Measurements from ENCODE around the gene TNFRSF14. TPM values are rescaled to one million over a fixed set of nuclear protein-coding genes. Genes with fewer than 3 reads are reported as not detected.

Gene TNFRSF14
- total RNA-seq, 3 donors from 2014 or later, result 55.8 to 75.8 (median 67.8) TPM

- no peak for TF ChIP-seq POLR2A (IDR thresholded peaks at IDR 0.05)
- no peak for TF ChIP-seq POLR2AphosphoS5 (IDR thresholded peaks at IDR 0.05)
- no peak for TF ChIP-seq CTCF (IDR thresholded peaks at IDR 0.05)
- no peak for DNase-seq (ENCODE audit: low spot score in 2 of 2)
- Histone ChIP-seq H3K9me3 (no peaks in the 10 kb centered on the region), H3K4me3 (no peak overlapping the region), H3K4me1 (peaks cover 17 to 25% of the 10 kb centered on the region in 2 donors), H3K27me3 (peaks cover 0 to 58% of the 10 kb centered on the region in 2 donors), H3K27ac (no peak overlapping the region), H3K36me3 (no peaks in the 10 kb centered on the region)
- intact Hi-C loops (cut with DNase I; ENCODE audit: low total_unique reads), result no loop called here
Observed at GRCh38 chr1:2534315-2534686, 21.9 kb upstream of the TNFRSF14 start.

- Histone ChIP-seq H3K9me3 (no peaks in the 10 kb centered on the region), H3K36me3 (no peaks in the 10 kb centered on the region), H3K4me3 (no peak overlapping the region), H3K27ac (no peak overlapping the region), H3K27me3 (peaks cover 0 to 58% of the 10 kb centered on the region in 2 donors), H3K4me1 (peaks cover 17 to 21% of the 10 kb centered on the region in 2 donors)
- DNase-seq (ENCODE audit: low spot score in 2 of 2), result peak in 1 of 2 donors; percentile 33
- TF ChIP-seq CTCF (IDR thresholded peaks at IDR 0.05) (no peak), POLR2A (IDR thresholded peaks at IDR 0.05) (no peak), POLR2AphosphoS5 (IDR thresholded peaks at IDR 0.05) (no peak)
- intact Hi-C loops (cut with DNase I; ENCODE audit: low total_unique reads), result no loop called here
Observed at GRCh38 chr1:2534687-2535441, 21.3 kb upstream of the TNFRSF14 start.

GRCh38 chr1:2535455-2535854, 20.7 kb upstream of the TNFRSF14 start:
- Histone ChIP-seq H3K4me3 (no peak overlapping the region), H3K36me3 (no peaks in the 10 kb centered on the region), H3K9me3 (no peaks in the 10 kb centered on the region), H3K4me1 (peaks cover 13 to 15% of the 10 kb centered on the region in 2 donors), H3K27ac (no peak overlapping the region), H3K27me3 (peaks cover 4 to 59% of the 10 kb centered on the region in 2 donors)
- TF ChIP-seq CTCF (IDR thresholded peaks at IDR 0.05) (no peak), POLR2AphosphoS5 (IDR thresholded peaks at IDR 0.05) (no peak), POLR2A (IDR thresholded peaks at IDR 0.05) (no peak)
- no peak for DNase-seq (ENCODE audit: low spot score in 2 of 2)
- intact Hi-C loops (cut with DNase I; ENCODE audit: low total_unique reads), result no loop called here

GRCh38 chr1:2535981-2536380, 20.2 kb upstream of the TNFRSF14 start:
- peaks cover 5 to 59% of the 10 kb centered on the region in 2 donors for H3K27me3 ChIP-seq

GRCh38 chr1:2537784-2538115, 18.4 kb upstream of the TNFRSF14 start:
- Histone ChIP-seq H3K4me3 (no peak overlapping the region), H3K4me1 (peaks cover 1 to 2% of the 10 kb centered on the region in 2 donors), H3K36me3 (no peaks in the 10 kb centered on the region), H3K27me3 (peaks cover 5 to 46% of the 10 kb centered on the region in 2 donors), H3K9me3 (no peaks in the 10 kb centered on the region), H3K27ac (no peak overlapping the region)
- intact Hi-C loops (cut with DNase I; ENCODE audit: low total_unique reads), result no loop called here
- DNase-seq (ENCODE audit: low spot score in 2 of 2), result no peak
- no peak for TF ChIP-seq POLR2AphosphoS5 (IDR thresholded peaks at IDR 0.05)
- no peak for TF ChIP-seq POLR2A (IDR thresholded peaks at IDR 0.05)
- TF ChIP-seq CTCF (IDR thresholded peaks at IDR 0.05), result no peak

More at GRCh38 chr1:2535981-2536380, 20.2 kb upstream of the TNFRSF14 start:
- TF ChIP-seq POLR2A (IDR thresholded peaks at IDR 0.05), result no peak
- no peaks in the 10 kb centered on the region for H3K36me3 ChIP-seq
- no peak for DNase-seq (ENCODE audit: low spot score in 2 of 2)
- no peaks in the 10 kb centered on the region for H3K9me3 ChIP-seq
- intact Hi-C loops (cut with DNase I; ENCODE audit: low total_unique reads), result no loop called here
- no peak overlapping the region for H3K27ac ChIP-seq
- peaks cover 8 to 10% of the 10 kb centered on the region in 2 donors for H3K4me1 ChIP-seq
- H3K4me3 ChIP-seq, result no peak overlapping the region

Measured in breast epithelium (tissue), 4 donors.